ENCODE measurements around the gene LAIR1. TPM values are rescaled to one million over a fixed set of nuclear protein-coding genes. Genes with fewer than 3 reads are reported as not detected.

LAIR1 gene
- total and polyA plus RNA-seq, 12 donors: 2.1 to 36.3 (median 5.1) TPM

GRCh38 chr19:54352041-54352440, 12.7 kb downstream of the LAIR1 start:
- ATAC-seq: no peak
- no peak for DNase-seq
- Histone ChIP-seq H3K27me3 (peaks cover 0 to 28% (median 7%) of the 10 kb centered on the region in 7 donors), H3K36me3 (peaks cover 0 to 32% (median 0%) of the 10 kb centered on the region in 9 donors), H3K9me3 (no peaks in the 10 kb centered on the region), H3K4me3 (no peak overlapping the region), H3K4me1 (peaks cover 0 to 13% (median 0%) of the 10 kb centered on the region in 9 donors), H3K27ac (peak overlapping the region in 1 of 10 donors; percentile 20)
- intact Hi-C loops (cut with DNase I): no loop called here
- TF ChIP-seq CTCF (IDR thresholded peaks at IDR 0.05): no peak
- WGBS, 2 donors: 61 to 66% methylated on average over 7 of the region's 7 CpGs

- H3K36me3 ChIP-seq: peaks cover 0 to 26% (median 0%) of the 10 kb centered on the region in 9 donors
- intact Hi-C loops (cut with DNase I): no loop called here
- no peak for ATAC-seq
- no peak overlapping the region for H3K4me3 ChIP-seq
- H3K27me3 ChIP-seq: peaks cover 0 to 23% (median 7%) of the 10 kb centered on the region in 7 donors
- 41 to 42% methylated on average over 2 of the region's 2 CpGs for WGBS, 2 donors
- H3K4me1 ChIP-seq: peaks cover 0 to 15% (median 0%) of the 10 kb centered on the region in 9 donors
- no peak for DNase-seq
- TF ChIP-seq CTCF (IDR thresholded peaks at IDR 0.05): no peak
- H3K9me3 ChIP-seq: no peaks in the 10 kb centered on the region
- H3K27ac ChIP-seq: peak overlapping the region in 1 of 10 donors; percentile 20
Observed at GRCh38 chr19:54351474-54351873, 13.3 kb downstream of the LAIR1 start.

- Histone ChIP-seq H3K27me3 (peaks cover 0 to 24% (median 12%) of the 10 kb centered on the region in 7 donors), H3K9me3 (no peaks in the 10 kb centered on the region), H3K4me1 (peaks cover 0 to 18% (median 0%) of the 10 kb centered on the region in 9 donors), H3K36me3 (no peaks in the 10 kb centered on the region), H3K27ac (peak overlapping the region in 1 of 10 donors; percentile 42), H3K4me3 (no peak overlapping the region)
- 73 to 77% methylated on average over 6 of the region's 6 CpGs for WGBS, 2 donors
- no peak for DNase-seq
- no peak for TF ChIP-seq CTCF (IDR thresholded peaks at IDR 0.05)
- intact Hi-C loops (cut with DNase I): no loop called here
- peak in 1 of 8 donors; percentile 46 for ATAC-seq
Observed at GRCh38 chr19:54345938-54346386, 18.8 kb downstream of the LAIR1 start.

GRCh38 chr19:54343868-54344267, 20.9 kb downstream of the LAIR1 start:
- 77 to 78% methylated on average over 4 of the region's 4 CpGs for WGBS, 2 donors
- H3K9me3 ChIP-seq: no peaks in the 10 kb centered on the region
- no peak for TF ChIP-seq CTCF (IDR thresholded peaks at IDR 0.05)
- peaks cover 0 to 32% (median 0%) of the 10 kb centered on the region in 9 donors for H3K4me1 ChIP-seq
- intact Hi-C loops (cut with DNase I): no loop called here
- DNase-seq: no peak
- no peak overlapping the region for H3K4me3 ChIP-seq
- ATAC-seq: no peak
- no peaks in the 10 kb centered on the region for H3K36me3 ChIP-seq
- no peak overlapping the region for H3K27ac ChIP-seq
- peaks cover 0 to 15% (median 11%) of the 10 kb centered on the region in 7 donors for H3K27me3 ChIP-seq

Data from heart right ventricle (tissue), 16 donors.